Globus pallidus (tissue), 1 donor: ENCODE results near the gene LGI2.
A peak's percentile ranks its signal among the peaks of the same experiment; 100 is the strongest.

ENCODE experiments used
- DNase-seq: peaks from one replicate; pipeline ENCODE4 v3.0.0-alpha.2; 2015; ENCODE audit warnings: low spot score

The LGI2 gene

GRCh38 chr4:24995346-24995919, 35.3 kb downstream of the LGI2 start:
- DNase-seq: no peak

GRCh38 chr4:24993551-24994080, 37.1 kb downstream of the LGI2 start:
- DNase-seq: no peak

GRCh38 chr4:24992968-24993367, 37.8 kb downstream of the LGI2 start:
- DNase-seq: no peak

GRCh38 chr4:24991015-24991414, 39.7 kb downstream of the LGI2 start:
- DNase-seq: no peak

- DNase-seq: no peak
Observed at GRCh38 chr4:24989327-24989726, 41.4 kb downstream of the LGI2 start.

- DNase-seq: peak; percentile 31
Observed at GRCh38 chr4:24988776-24989175, 42.0 kb downstream of the LGI2 start.

GRCh38 chr4:24984602-24985532, 45.9 kb downstream of the LGI2 start:
- no peak for DNase-seq

- no peak for DNase-seq
Observed at GRCh38 chr4:24980740-24981139, 50.0 kb downstream of the LGI2 start.

GRCh38 chr4:24980064-24980690, 50.6 kb downstream of the LGI2 start:
- peak; percentile 70 for DNase-seq

GRCh38 chr4:24979554-24979953, 51.2 kb downstream of the LGI2 start:
- peak; percentile 63 for DNase-seq

- DNase-seq: no peak
Observed at GRCh38 chr4:24978291-24979075, 52.3 kb downstream of the LGI2 start.

GRCh38 chr4:24975510-24975909, 55.2 kb downstream of the LGI2 start:
- DNase-seq: no peak

- DNase-seq: peak; percentile 24
Observed at GRCh38 chr4:24973747-24974601, 56.8 kb downstream of the LGI2 start.

- no peak for DNase-seq
Observed at GRCh38 chr4:24973404-24973746, 57.4 kb downstream of the LGI2 start.

- DNase-seq: no peak
Observed at GRCh38 chr4:24971192-24971591, 59.6 kb downstream of the LGI2 start.

GRCh38 chr4:24970635-24971034, 60.1 kb downstream of the LGI2 start:
- no peak for DNase-seq

GRCh38 chr4:24970191-24970590, 60.6 kb downstream of the LGI2 start:
- DNase-seq: no peak

- DNase-seq: no peak
Observed at GRCh38 chr4:24969486-24969885, 61.3 kb downstream of the LGI2 start.

GRCh38 chr4:24968992-24969391, 61.8 kb downstream of the LGI2 start:
- no peak for DNase-seq

- no peak for DNase-seq
Observed at GRCh38 chr4:24968278-24968677, 62.5 kb downstream of the LGI2 start.

GRCh38 chr4:24967346-24967745, 63.4 kb downstream of the LGI2 start:
- DNase-seq: no peak
